ENCODE results near the gene HHIP.

DNA sequence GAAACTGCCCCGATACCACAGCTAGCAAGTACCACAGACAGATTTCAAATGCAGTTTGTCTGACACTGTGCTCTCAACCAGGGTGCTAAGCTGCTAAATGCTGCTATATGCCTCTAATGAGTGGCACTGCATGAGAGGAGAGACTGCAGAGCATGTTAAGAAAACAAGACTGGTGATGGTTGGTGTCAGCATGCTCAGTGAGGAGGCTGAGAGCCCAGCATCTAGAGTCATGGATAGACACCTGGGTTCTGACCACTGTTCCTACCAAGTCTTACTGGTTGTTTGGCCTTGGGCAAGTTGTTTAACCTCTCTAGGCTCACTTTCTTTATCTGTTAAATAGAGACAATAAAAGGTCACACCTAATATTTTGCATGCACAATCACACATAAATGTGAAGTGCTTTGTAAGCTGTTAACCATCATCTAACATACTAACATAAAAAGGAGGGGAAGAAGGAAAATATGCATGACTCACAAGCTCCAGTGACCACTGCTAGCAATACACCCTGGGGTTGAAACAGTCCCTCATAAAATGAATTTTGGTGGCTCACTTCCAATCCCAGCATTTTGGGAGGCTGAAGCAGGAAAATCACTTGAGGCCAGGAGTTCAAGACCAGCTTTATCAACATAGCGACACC is 20.7 kb downstream of the HHIP start:
- TF ChIP-seq TAF1 (conservative IDR thresholded peaks at IDR 0.05), result no peak
- TF ChIP-seq, protein P1, sequence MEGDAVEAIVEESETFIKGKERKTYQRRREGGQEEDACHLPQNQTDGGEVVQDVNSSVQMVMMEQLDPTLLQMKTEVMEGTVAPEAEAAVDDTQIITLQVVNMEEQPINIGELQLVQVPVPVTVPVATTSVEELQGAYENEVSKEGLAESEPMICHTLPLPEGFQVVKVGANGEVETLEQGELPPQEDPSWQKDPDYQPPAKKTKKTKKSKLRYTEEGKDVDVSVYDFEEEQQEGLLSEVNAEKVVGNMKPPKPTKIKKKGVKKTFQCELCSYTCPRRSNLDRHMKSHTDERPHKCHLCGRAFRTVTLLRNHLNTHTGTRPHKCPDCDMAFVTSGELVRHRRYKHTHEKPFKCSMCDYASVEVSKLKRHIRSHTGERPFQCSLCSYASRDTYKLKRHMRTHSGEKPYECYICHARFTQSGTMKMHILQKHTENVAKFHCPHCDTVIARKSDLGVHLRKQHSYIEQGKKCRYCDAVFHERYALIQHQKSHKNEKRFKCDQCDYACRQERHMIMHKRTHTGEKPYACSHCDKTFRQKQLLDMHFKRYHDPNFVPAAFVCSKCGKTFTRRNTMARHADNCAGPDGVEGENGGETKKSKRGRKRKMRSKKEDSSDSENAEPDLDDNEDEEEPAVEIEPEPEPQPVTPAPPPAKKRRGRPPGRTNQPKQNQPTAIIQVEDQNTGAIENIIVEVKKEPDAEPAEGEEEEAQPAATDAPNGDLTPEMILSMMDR (IDR thresholded peaks at IDR 0.05; ENCODE audit: low read depth, low read length, missing input control), result no peak
- TF ChIP-seq YY1 (IDR thresholded peaks at IDR 0.05), result no peak
- TF ChIP-seq, protein P2, sequence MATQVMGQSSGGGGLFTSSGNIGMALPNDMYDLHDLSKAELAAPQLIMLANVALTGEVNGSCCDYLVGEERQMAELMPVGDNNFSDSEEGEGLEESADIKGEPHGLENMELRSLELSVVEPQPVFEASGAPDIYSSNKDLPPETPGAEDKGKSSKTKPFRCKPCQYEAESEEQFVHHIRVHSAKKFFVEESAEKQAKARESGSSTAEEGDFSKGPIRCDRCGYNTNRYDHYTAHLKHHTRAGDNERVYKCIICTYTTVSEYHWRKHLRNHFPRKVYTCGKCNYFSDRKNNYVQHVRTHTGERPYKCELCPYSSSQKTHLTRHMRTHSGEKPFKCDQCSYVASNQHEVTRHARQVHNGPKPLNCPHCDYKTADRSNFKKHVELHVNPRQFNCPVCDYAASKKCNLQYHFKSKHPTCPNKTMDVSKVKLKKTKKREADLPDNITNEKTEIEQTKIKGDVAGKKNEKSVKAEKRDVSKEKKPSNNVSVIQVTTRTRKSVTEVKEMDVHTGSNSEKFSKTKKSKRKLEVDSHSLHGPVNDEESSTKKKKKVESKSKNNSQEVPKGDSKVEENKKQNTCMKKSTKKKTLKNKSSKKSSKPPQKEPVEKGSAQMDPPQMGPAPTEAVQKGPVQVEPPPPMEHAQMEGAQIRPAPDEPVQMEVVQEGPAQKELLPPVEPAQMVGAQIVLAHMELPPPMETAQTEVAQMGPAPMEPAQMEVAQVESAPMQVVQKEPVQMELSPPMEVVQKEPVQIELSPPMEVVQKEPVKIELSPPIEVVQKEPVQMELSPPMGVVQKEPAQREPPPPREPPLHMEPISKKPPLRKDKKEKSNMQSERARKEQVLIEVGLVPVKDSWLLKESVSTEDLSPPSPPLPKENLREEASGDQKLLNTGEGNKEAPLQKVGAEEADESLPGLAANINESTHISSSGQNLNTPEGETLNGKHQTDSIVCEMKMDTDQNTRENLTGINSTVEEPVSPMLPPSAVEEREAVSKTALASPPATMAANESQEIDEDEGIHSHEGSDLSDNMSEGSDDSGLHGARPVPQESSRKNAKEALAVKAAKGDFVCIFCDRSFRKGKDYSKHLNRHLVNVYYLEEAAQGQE (IDR thresholded peaks at IDR 0.05), result no peak
